Transverse colon (tissue), 4 donors: ENCODE results near the gene LRP1B. TPM values are rescaled to one million over a fixed set of nuclear protein-coding genes. Genes with fewer than 3 reads are reported as not detected.

ENCODE experiments used
- DNase-seq: peaks from one replicate; pipeline ENCODE4 v3.0.0-alpha.2; 2019
- H3K27ac ChIP-seq, 4 donors: fragments of 200-600 bp; sonication (generic); 2 replicates each; pipeline ENCODE4 v1.5.1; 2016 to 2018; ENCODE audit warnings: inconsistent platforms in 4 of 4
- H3K27me3 ChIP-seq: fragments of 200-600 bp; sonication (generic); 2 replicates; pipeline ENCODE4 v1.5.1; 2017; ENCODE audit warnings: inconsistent platforms
- H3K36me3 ChIP-seq, 4 donors: fragments of 200-600 bp; sonication (generic); 2 replicates each; pipeline ENCODE4 v1.5.1; 2017 to 2019; ENCODE audit warnings: inconsistent platforms in 4 of 4
- H3K4me1 ChIP-seq, 4 donors: fragments of 200-600 bp; sonication (generic); 2 replicates each; pipeline ENCODE4 v1.5.1; 2017 to 2020; ENCODE audit warnings: inconsistent platforms in 4 of 4
- H3K4me3 ChIP-seq, 4 donors: fragments of 200-600 bp; sonication (generic); 1 replicate in 1 of 4; 2 replicates in 3 of 4; pipeline versions ENCODE4 v1.5.1 to v1.6.1; 2017 to 2019; ENCODE audit warnings: inconsistent platforms in 4 of 4
- H3K9me3 ChIP-seq, 2 donors: fragments of 200-600 bp; sonication (generic); 2 replicates each; pipeline ENCODE4 v1.5.1; 2017 to 2019; ENCODE audit warnings: inconsistent platforms in 2 of 2
- CTCF ChIP-seq, 5 experiments: fragments of 200-600 bp in 3 of 5; fragments of 450-650 bp in 2 of 5; sonication (generic) in 3 of 5; IDR thresholded peaks; 1 replicate in 2 of 5; 2 replicates in 3 of 5; pipeline ENCODE4 v1.5.1; 2016 to 2017; ENCODE audit warnings: antibody characterized with exemption in 5 of 5, inconsistent platforms in 3 of 5, mild to moderate bottlenecking in 2 of 5, moderate library complexity in 1 of 5
- EP300 ChIP-seq: sonication (generic); formaldehyde crosslinking; IDR thresholded peaks from one replicate; pipeline ENCODE4 v1.6.1; 2017; ENCODE audit warnings: antibody characterized with exemption, low read depth
- POLR2A ChIP-seq: fragments of 450-650 bp; IDR thresholded peaks from one replicate; pipeline ENCODE4 v1.6.1; 2016; ENCODE audit warnings: antibody characterized with exemption, mild to moderate bottlenecking, moderate library complexity
- POLR2AphosphoS5 ChIP-seq, 3 donors: sonication (generic); formaldehyde crosslinking; IDR thresholded peaks; one replicate each; pipeline ENCODE4 v1.6.1; 2016; ENCODE audit warnings: antibody characterized with exemption in 3 of 3
- WGBS, 2 donors: methylation state at CpG; one replicate each; pipeline ENCODE4 v1.1.5; 2018; ENCODE audit warnings: low coverage in 1 of 2; 5-methylcytosine and 5-hydroxymethylcytosine counted together
- in situ Hi-C, 4 donors: fragments of 200-750 bp; cut with MboI; loops; one replicate each; pipeline versions ENCODE4 v1.15.0 to v1.15.1; 2017; ENCODE audit warnings: low sequenced_read_pairs in 3 of 4, low pct_ligation_motif_present in 1 of 4, low pct_unique_long_range_greater_than_20kb in 1 of 4
- intact Hi-C: fragments of 100-400 bp; cut with DNase I; formaldehyde crosslinking; loops from one replicate; pipeline ENCODE4 v1.15.1; 2023; ENCODE audit warnings: low total_unique reads
- total RNA-seq, 4 donors: library from RNA; depleted of rRNA; stranded (reverse); fragments of >200 nt; gene quantifications; one replicate each; pipeline ENCODE4 v1.1.0, GENCODE V29; 2016

The LRP1B gene
- total RNA-seq, 4 donors from 2014 or later = 0.48 to 5.4 (median 0.82) TPM; not detected in 1

- in situ Hi-C loops = no loop called here
- Histone ChIP-seq H3K27ac (no peak overlapping the region), H3K36me3 (no peaks in the 10 kb centered on the region), H3K27me3 (no peaks in the 10 kb centered on the region), H3K9me3 (no peaks in the 10 kb centered on the region), H3K4me3 (no peak overlapping the region), H3K4me1 (no peaks in the 10 kb centered on the region)
- WGBS, 2 donors = 26 to 41% methylated on average over 3 of the region's 3 CpGs
- no peak for DNase-seq
- TF ChIP-seq POLR2A = no peak
- no peak for TF ChIP-seq CTCF (IDR thresholded peaks at IDR 0.05)
- no peak for TF ChIP-seq EP300
- TF ChIP-seq POLR2AphosphoS5 (IDR thresholded peaks at IDR 0.05) = no peak
- intact Hi-C loops = no loop called here
Observed at GRCh38 chr2:140491876-140492275, 1638.9 kb downstream of the LRP1B start.

GRCh38 chr2:140489193-140489592, 1641.6 kb downstream of the LRP1B start:
- WGBS, 2 donors = 11 to 33% methylated on average over 1 of the region's 1 CpG
- intact Hi-C loops (no loop called here), in situ Hi-C loops (no loop called here)
- no peak for TF ChIP-seq POLR2AphosphoS5 (IDR thresholded peaks at IDR 0.05)
- TF ChIP-seq POLR2A = no peak
- no peak for TF ChIP-seq EP300
- TF ChIP-seq CTCF (IDR thresholded peaks at IDR 0.05) = no peak
- Histone ChIP-seq H3K9me3 (no peaks in the 10 kb centered on the region), H3K4me1 (no peaks in the 10 kb centered on the region), H3K27ac (no peak overlapping the region), H3K36me3 (no peaks in the 10 kb centered on the region), H3K27me3 (no peaks in the 10 kb centered on the region), H3K4me3 (no peak overlapping the region)
- no peak for DNase-seq

- no peak for DNase-seq
- Histone ChIP-seq H3K36me3 (no peaks in the 10 kb centered on the region), H3K4me3 (no peak overlapping the region), H3K27me3 (no peaks in the 10 kb centered on the region), H3K27ac (no peak overlapping the region), H3K9me3 (no peaks in the 10 kb centered on the region), H3K4me1 (no peaks in the 10 kb centered on the region)
- intact Hi-C loops = no loop called here
- WGBS, 2 donors = 41 to 59% methylated on average over 2 of the region's 2 CpGs
- TF ChIP-seq POLR2A (no peak), POLR2AphosphoS5 (IDR thresholded peaks at IDR 0.05) (no peak), EP300 (no peak)
- in situ Hi-C loops = no loop called here
Observed at GRCh38 chr2:140481136-140481535, 1649.7 kb downstream of the LRP1B start.

GRCh38 chr2:140473851-140474250, 1657.0 kb downstream of the LRP1B start:
- intact Hi-C loops = no loop called here
- Histone ChIP-seq H3K4me3 (no peak overlapping the region), H3K27ac (no peak overlapping the region), H3K4me1 (no peaks in the 10 kb centered on the region), H3K36me3 (no peaks in the 10 kb centered on the region), H3K27me3 (no peaks in the 10 kb centered on the region), H3K9me3 (no peaks in the 10 kb centered on the region)
- no peak for DNase-seq
- in situ Hi-C loops = no loop called here
- 64 to 66% methylated on average over 1 of the region's 1 CpG for WGBS, 2 donors
- no peak for TF ChIP-seq POLR2AphosphoS5 (IDR thresholded peaks at IDR 0.05)
- no peak for TF ChIP-seq POLR2A
- no peak for TF ChIP-seq EP300
- no peak for TF ChIP-seq CTCF (IDR thresholded peaks at IDR 0.05)

- H3K9me3 ChIP-seq = no peaks in the 10 kb centered on the region
- in situ Hi-C loops = no loop called here
- no peak overlapping the region for H3K27ac ChIP-seq
- H3K4me1 ChIP-seq = no peaks in the 10 kb centered on the region
- no peaks in the 10 kb centered on the region for H3K27me3 ChIP-seq
- H3K36me3 ChIP-seq = no peaks in the 10 kb centered on the region
- WGBS, 2 donors = 75 to 86% methylated on average over 2 of the region's 2 CpGs
- TF ChIP-seq POLR2AphosphoS5 (IDR thresholded peaks at IDR 0.05) (no peak), CTCF (IDR thresholded peaks at IDR 0.05) (no peak), POLR2A (no peak), EP300 (no peak)
- H3K4me3 ChIP-seq = no peak overlapping the region
- intact Hi-C loops = no loop called here
- DNase-seq = no peak
Observed at GRCh38 chr2:140472676-140473075, 1658.1 kb downstream of the LRP1B start.
